NCI-H2196 treated with DMSO at 0.1 percent for 48 hours (cell line): ENCODE data around the gene HLX.

Experiments used
- DNase-seq: peaks from one replicate; lab custom pipeline; 2025; ENCODE audit not compliant: unreplicated experiment; lab: John Stamatoyannopoulos, UW

The HLX gene

DNA sequence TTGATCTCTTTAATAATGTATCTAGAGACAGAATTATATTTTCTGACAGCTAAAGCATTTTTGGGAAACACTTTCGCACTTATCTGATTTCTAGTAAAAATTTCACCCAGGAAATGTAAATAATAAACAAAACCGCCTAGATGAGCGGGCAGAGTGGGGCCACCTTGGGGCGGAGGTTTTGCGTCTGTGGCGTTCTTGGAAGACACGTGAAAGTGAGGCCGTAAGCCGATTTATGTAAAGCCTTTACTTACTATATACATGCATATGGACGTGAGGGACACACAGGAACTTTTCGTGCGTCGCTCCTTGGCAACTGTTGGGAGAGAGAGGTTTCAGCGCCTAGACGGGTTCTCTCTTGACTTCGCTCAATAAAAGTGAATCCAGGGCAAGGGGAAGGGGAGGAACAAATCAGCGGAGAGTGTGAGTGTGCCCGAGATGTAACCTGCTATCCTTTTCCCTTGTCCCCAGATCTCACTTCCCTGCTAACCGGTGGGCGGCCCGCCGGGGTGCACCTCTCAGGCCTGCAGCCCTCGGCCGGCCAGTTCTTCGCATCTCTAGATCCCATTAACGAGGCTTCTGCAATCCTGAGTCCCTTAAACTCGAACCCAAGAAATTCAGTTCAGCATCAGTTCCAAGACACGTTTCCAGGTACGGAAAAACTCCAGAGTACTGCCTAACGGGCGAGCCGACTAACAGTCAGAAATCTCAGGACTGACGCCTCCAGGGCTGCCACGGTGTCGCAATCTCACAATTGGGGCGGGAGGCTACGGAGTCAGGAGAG is 1.7 kb downstream of the HLX start:
- no peak for DNase-seq

DNA sequence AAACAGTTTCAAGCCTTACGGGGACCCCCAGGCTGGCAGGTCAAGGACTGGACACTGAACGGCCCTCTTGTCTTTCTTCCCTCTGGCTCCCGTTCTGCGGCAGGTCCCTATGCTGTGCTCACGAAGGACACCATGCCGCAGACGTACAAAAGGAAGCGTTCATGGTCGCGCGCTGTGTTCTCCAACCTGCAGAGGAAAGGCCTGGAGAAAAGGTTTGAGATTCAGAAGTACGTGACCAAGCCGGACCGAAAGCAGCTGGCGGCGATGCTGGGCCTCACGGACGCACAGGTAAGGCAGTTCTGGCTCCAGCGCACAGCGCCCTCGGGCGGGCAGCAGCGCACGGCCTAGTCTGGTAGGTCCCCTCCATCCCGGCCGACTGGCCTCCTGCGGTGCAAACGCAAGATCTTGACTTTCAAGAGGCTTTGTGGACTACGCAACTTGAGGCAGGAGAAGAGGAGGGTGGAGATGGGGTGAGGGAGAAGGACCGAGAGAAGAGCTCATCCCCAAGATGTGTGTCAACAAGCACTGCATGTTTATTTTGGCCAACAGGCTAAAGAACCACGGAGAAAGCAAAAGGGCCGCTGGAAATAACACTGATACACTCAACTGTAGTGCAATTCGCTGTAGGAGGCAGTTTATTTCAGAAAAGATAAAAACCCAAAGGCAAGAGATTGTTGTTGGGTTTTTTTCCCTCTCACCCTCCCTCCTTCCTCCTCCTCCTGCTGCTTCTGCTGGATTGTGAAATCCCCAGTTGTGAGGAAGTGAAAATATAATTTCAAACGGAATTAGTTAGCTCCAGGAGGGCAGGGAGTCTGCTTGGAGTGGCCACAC is 3.0 kb downstream of the HLX start:
- no peak for DNase-seq

DNA sequence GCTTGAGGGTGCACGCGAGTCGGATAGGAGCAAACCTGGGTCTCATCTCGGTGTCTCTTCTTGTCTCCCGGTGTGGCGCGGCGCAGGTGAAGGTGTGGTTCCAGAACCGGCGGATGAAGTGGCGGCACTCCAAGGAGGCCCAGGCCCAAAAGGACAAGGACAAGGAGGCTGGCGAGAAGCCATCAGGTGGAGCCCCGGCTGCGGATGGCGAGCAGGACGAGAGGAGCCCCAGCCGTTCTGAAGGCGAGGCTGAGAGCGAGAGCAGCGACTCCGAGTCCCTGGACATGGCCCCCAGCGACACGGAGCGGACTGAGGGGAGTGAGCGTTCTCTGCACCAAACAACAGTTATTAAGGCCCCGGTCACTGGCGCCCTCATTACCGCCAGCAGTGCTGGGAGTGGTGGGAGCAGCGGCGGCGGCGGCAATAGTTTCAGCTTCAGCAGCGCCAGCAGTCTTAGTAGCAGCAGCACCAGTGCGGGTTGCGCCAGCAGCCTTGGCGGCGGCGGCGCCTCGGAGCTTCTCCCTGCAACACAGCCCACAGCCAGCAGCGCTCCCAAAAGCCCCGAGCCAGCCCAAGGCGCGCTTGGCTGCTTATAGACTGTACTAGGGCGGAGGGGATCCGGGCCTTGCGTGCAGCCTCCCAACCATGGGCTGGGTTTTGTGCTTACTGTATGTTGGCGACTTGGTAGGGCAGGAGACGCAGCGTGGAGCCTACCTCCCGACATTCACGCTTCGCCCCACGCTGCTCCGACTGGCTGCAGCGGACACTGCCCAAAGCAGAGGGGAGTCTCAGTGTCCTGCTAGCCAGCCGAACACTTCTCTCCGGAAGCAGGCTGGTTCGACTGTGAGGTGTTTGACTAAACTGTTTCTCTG is 5.1 kb downstream of the HLX start:
- no peak for DNase-seq

DNA sequence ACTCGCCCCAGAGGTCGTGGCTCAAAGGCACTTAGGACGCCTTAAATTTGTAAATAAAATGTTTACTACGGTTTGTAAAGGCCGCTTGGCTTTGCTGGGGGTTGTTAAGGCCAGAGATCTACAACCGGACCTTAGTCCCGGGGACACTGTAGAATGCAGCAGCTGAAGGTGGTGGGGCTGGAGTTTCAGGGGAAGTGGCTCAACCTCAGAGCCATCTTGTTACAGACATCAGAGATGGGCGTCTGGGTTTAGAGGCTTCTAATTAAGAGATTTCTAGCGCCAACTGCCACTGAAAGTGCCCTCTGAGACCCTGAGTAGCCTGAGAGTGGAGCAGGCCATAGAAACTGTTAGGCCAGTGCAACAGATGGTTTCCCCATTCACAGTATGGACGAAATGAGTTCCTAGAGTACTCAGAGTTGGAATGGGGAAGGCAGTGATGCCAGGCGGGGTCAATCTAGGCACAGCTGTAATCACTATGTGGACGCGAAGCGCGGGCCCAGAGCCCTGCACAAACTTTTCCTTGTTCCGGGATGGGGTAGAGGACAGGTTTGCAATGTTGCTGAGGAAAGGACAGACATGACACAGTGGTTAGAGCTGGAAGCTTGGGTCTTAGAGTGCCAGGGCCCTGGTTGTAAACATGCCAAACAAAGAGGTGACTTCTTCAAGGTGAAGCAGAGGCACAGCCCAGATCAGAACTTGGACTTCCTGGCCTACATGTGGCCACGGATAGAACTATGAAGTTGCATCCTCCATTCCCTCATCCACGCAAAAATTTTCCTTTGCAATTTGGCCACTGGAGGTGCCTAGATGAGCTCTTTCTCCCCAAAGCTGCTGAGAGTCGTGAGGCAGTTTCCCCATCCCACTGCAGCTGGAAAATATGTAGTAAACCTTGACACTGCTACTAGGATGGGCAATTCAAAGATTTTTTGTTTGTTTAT is 6.0 kb downstream of the HLX start:
- no peak for DNase-seq

DNA sequence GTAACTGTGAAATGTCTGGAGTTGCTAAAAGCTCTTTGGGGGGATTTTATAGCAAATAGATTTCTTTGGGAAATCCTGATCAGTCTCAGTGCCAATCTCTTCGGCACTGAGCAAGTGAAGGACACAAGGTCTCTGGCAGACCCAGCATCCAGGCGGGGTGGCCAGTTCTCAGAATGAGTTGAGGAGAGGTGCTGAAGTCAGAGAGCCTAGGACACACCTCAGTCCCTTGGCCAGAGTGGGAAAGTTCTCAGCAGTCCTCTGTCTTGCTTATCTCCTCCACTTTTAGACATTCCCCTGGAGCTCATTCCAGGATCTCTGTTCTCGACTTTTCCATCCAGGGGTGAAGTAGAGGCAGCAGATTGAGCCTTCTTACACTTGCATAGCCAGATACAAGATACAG is 6.7 kb downstream of the HLX start:
- DNase-seq = no peak

DNA sequence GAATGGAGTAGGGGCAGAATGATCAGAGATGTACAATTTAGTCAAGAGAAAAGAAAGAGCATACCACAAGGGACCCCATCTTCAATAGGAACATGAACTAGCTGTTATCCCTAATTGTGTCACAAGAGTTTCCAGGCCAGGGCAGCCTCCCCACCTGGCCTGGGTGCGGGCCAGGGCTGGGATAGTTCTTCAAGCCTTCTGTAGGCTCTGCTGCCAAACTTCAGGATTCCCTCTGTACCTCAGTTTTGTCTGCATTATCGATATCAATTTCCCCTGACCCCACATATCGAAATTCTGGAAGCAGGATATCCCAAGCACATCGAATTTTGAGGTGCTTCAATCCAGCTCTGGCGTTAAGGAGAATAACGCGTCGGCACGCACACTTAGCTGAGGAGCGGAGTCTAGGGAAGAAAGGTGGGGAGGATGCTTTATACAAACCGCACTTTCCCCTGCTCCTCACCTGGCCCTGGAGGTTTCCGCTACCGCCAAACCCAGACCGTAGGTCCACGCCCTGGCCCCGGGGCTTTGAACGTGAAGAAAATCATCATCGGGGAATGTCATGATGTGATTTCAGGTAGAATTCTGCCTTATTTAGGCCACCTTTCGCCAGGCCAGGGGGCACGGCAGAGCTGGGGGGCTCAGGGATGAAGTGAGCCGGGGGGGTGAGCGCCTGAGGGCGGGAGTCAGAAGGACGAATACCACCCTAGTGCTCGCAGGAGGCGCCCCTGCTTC is 7.4 kb downstream of the HLX start:
- no peak for DNase-seq

DNA sequence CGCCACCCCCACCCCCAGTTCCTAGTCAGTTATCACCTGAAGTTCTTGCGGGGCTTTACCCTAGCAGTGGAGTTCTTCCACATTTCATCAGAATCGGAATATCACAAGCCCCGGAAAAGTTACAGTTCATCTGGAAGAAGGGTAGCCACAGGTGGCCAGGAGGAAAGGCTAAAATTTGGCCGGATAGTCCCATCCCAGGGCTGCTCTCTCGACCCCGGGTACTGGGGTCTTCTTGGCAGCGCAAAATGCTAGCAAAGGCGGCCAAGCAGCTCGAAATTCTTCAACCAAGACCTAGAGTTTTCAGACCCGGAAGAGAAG is 7.9 kb downstream of the HLX start:
- DNase-seq = no peak

DNA sequence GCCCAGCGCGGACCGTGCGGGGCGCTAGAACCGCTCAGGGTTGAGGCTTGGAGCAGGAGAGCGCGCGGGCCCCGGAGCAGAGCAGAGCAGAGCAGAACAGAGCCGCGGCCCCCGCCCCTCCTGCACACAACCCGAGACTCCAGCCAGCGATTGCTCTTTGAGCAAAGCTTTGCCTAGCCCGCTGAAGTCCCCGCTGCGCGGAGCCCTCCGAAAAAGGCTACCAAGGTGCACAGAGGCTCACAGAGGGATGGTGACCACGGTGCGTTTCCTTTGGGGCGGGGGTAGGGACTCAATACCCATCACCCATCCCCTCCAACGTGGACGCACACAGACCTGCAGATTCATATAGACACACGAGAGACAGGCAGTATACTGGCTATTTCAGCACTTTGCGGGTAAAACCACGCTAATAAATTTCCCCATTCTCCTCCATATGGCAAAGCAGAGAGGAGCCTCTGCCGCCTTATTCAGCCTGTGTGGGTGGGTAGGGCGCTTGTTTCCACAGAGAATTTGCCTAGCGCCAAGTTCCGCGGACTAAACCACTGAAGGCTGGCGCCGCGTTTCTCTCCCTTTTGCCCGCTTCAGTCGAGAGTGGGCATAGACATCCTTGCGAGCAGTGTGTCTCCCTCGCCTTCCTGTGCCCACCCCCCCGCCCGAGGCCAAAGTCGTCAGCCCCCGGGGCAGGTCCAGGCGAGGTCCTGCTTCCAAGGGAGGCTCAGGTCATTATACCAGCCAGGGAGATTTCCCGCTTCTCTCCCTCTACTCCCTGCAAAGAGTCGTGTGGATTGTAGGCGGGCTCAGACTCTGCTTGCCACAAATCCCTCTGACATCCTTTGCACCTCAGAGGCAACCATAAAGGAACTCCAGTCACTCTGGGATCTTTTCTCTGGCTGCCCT is 8.5 kb downstream of the HLX start:
- no peak for DNase-seq

DNA sequence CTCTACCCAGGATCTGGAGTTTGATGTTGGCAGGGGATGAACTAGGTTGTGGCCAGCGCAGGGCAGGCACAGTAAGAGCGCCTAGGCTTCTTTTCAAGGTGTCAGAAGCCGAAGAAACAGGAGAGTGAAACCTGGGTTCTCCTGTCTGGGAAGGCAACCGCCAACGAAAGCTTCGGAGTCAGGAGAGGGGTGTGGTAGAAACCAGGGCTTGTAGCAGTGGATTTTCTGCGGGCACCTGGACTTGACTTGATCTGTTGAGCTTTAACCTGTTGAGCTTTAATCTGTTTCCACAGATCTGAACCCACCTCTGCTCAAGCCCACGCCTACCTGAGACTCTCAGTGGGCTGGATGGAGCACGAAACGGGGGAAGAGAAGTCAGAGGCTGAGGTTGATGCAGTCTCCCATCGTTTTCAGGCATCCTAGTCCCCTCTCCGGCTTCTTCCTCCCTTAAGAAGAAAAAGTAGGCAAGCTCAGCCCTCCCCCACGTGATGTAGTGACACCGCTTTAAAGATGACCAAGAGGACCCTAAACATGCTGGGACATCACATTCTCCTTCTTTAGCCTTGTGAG is 9.3 kb downstream of the HLX start:
- no peak for DNase-seq

DNA sequence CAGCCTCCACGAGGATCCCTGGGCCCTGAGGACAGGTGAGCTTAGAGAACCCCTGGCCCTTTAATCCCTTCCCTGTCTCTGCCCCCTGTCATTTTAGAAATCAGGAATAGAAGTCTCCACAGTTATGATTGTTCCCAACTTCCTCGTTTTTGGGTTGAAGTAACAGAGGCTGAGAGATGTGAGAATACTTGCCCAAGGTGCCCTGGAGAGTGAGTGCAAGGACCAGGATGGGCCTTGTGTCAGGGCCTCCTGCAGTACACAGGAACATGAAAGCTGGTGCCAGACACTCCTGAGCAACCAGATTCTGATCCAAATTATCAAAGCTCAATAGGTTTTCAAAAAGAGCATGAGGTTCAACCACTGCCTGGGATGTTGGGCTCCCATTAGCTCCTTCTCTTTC is 10.1 kb downstream of the HLX start:
- no peak for DNase-seq

DNA sequence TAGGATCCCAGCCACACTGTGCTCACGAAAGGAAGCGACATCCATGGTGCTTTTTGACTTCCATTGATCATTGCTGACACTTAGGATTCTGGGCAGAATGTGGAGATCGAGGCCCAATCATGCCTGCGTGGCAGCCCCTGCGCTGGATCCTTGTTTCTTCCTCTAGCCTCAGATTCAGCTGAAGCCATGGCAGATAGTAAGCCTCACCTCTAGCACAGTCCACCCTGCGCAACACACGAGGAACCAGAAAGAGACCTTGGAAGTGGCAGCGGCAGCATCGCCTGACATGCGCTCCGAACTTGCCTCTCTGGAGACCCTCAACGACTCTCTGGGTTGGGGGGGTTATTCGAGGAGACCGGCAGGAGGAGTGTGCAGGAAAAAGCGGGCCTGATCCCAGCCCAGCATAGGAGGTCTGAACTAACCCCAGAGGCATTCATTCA is 10.6 kb downstream of the HLX start:
- DNase-seq = no peak

DNA sequence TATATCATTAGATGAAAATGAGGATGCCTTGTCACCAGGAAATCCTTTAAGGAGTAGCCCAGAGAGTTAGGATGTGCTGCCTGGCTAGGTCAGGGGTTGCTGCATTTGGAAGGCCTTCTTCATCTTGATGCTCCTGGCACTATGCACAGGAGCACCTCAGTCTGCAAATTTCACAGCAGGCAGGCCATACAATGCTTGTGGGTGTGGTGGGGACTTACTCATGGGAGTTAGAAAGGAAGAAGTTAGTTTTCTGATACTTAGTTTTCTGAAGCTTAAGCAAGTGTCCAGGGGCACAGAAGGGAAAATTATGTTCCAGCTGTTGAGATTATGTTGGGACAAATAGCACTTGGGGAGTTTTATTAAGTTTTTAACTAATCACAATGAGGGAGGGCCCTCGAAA is 11.4 kb downstream of the HLX start:
- no peak for DNase-seq

DNA sequence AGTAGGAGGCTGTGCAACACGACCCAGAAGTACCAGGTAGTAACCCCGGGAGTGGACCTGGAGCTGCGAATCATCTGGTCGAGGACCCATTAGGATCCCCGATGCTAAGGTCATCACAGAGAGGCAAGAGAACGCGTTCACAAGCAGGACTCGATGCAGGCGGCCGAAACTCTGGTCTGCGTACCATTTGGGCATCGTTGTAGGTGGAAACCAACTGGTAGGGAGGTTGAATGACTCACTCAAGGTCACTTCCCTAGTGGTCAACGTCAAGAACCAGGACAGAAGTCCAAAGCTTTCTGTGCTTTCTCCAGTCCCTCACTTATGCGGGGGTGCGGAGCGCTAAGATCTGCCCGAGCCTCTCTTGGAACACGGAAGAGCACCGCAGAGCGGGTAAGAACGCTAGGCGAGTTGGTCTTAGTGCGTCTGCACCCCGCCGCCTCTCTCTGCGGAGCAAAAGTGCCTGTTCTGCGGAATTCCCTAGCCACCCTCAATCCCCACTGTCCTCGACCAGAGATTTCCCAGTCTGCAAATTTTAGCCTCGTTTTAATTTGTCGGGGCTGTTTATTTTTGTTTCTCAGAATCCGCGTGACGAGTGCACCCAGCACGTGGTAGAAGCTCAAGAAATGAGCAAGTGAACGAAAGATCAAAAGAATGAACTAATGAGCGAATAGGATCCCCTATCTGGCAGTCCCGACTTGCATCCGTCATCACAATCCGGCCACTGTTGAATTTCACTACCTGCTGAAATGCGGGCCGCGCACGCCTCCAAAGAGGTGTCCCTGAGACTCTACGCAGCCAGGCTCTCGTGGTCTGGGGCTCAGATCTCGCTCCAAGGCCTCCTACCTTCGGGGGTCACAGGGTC is 12.2 kb downstream of the HLX start:
- DNase-seq = no peak

DNA sequence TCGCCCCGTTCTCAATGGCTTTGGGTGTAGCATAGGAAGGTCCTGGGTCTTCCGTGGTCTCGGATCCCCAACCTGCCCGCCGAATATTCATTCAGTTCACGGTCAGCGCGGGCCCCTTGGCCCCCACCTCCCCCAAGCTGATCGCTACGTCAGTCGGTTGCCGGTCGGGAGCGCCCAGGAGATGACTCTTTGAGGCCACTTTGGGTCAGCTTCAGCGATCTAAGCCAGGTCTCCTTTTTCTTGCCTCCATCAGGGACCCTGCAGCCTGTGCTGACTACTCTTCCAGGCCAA is 12.8 kb downstream of the HLX start:
- DNase-seq = no peak

DNA sequence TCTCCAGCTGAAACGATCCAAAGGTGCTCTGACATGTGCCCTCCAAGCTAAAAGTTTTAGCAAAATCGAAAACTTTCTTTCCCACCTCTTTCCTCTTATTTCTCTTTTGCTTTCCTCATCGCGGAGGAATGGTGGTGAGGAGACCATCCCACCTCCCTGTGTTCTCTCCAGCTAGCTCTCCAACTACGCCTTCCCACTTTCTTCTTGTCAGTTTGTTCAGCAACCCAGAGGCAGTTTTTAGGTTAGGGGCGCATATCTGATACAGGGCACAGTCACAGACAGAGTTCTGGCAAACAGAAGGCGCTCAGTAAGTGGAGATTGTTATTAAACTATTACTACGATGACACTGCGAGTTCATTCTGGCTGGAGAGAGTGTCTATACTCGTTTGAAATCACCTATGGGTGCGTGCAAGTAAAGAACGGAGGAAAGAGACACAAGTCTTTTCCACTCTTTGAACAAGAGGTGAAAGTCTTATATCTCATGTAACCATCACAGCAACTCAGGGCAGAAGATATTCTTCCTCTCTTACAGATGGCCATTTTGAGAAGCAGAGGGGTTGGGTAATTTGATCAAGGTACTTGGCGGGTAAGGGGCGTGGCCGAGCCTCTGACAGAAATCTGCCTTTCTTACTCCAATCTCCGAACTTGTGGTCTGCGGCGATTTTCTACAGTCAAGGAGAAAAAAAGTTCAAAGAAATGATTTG is 13.9 kb downstream of the HLX start:
- no peak for DNase-seq

DNA sequence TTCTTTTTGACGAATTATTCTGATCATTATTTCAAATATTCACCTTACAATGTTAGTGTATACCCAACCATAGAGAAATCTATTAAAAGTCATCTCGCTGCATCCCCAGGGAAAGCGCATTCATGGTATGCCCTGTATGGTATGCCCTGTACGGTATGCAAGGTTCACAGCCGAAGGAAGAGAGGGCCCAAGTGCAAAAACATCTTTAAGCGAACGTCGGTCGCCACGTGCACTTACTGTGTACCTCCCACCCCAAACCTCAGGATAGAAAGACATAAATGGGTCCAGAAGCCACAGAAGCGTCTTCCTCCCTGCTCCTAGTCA is 14.4 kb downstream of the HLX start:
- no peak for DNase-seq
